ENCODE data around the gene ANO1.
"Not testable (repeated sequence)": the region's sequence is repeated elsewhere in the genome, so short reads cannot be mapped to it uniquely, and the experiment has no call there.

Gene ANO1

GRCh38 chr11:70078095-70078780 lies at the start of gene ANO1:
Gene ANO1, plus strand, starts transcription at chr11:70078317. Its CDS starts 290 bp downstream, at chr11:70078607.
- DNase-seq = no peak

DNA sequence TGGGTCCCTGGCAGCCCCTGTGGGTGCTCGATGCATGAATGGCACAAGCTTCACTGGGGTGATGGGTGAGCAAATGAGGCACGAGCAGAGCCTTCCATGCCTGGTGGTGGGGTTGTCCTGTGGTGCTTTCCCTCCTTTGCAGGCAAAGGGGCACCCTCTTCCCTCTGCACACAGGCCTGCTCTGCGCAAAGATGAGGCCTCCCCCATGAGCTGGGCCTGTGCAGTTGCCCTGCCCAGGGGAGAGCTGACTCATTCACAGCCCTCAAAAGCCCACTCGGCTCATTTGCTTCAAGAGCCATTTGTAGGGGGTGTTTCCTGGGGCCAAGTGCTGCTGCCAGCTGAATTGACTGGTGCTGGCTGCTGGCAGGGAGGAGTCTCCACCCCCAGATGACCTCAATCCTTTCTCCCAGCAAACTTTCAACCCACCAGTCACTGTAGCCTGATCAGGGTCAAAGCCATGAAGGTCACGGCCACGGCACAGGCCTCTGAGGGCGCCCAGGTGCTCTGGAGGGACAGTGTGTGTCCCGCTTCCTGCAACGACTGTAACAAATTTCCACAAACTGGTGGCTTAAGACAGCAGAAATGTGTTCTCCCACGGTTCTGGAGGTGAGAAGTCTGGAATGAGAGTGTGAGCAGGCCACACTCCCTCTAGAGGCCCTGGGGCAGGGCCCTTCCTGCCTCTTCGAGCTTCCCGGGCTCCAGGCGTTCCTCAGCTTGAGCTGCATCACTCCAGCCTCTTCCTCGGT lies 48.8 kb upstream of the ANO1 start:
- DNase-seq = peak; percentile 73

DNA sequence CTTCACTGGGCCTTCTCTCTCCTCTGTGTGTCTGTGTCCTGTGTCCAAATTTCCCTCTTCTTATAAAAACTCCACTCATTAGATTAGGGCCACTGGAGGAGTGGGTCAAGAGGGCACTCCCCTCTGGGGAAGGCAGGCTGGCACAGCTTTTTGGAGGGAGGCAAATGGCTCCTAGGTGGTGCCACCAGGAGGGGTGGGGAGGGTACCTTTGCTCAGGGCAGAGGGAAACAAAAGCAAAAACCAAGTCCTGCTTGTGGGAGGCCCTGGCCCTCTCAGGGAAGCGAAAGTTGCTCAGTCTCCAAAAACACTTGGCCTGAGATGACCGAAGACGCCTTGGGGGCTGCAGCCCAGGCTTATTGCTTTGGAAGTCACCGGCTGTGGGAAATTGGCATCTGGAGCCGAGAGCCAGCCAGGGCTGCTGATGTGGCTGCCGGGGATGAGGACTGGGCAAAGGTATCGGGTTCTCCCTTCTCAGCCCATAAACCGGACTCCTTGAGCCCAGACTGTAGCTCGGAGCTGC lies 48.2 kb upstream of the ANO1 start:
- DNase-seq = no peak

DNA sequence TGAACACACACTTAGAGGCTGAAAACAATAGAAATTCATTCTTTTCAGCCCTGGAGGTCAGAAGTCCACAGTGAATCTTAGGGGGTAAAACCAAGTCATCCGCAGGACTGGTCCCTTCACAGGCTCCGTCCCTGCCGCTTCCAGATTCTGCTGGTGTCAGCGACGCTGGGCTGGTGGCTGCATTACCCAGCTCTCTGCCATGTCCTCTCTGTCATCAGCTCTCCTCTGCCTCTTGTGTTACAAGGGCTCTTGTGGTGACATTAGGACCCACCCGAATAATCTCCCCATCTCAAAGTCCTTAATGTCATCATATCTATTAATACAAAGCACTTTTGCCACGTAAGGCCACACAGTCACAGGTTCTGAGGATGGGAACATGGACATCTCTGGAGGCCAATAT lies 47.7 kb upstream of the ANO1 start:
- DNase-seq = no peak

- DNase-seq = no peak
These were observed 46.3 kb upstream of the ANO1 start for GRCh38 chr11:70031631-70032469.

GRCh38 chr11:70032470-70032795 lies 45.7 kb upstream of the ANO1 start:
- DNase-seq = no peak

GRCh38 chr11:70032943-70033710 lies 45.0 kb upstream of the ANO1 start:
- DNase-seq = no peak

- DNase-seq = no peak
These were observed 44.4 kb upstream of the ANO1 start for GRCh38 chr11:70033711-70034070.

DNA sequence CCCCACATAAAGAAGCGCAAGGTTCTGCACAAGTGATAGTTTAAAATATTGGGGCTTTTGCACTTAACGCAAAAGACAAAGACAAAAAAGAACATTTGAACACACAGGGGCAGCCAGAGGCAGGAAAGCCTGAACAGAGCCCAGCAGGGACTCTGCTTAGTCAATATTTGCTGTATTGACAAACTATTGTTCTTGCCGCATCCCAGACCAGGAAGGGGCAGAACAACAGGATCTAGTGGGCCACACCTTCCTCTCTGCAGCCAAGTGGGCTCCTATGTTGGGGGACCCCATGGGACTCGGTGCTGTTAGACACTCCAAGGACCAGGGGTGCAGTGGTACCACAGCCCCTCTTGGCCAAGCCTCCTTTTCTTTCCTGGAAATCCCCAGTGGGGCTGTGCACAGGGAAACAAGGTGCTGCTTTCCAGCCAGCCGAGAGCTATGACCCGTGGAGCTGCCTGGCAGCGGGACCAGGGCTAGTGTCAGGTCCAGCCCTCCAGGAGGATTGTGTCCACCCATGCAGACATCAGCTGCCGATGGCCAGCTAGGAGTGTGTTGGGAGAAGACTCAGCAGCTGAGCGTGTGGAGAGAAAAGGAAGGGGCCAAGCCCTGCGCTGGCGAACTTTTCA lies 43.3 kb upstream of the ANO1 start:
- DNase-seq = peak; percentile 85

GRCh38 chr11:70035665-70036064 lies 42.5 kb upstream of the ANO1 start:
- DNase-seq = not testable (repeated sequence)

DNA sequence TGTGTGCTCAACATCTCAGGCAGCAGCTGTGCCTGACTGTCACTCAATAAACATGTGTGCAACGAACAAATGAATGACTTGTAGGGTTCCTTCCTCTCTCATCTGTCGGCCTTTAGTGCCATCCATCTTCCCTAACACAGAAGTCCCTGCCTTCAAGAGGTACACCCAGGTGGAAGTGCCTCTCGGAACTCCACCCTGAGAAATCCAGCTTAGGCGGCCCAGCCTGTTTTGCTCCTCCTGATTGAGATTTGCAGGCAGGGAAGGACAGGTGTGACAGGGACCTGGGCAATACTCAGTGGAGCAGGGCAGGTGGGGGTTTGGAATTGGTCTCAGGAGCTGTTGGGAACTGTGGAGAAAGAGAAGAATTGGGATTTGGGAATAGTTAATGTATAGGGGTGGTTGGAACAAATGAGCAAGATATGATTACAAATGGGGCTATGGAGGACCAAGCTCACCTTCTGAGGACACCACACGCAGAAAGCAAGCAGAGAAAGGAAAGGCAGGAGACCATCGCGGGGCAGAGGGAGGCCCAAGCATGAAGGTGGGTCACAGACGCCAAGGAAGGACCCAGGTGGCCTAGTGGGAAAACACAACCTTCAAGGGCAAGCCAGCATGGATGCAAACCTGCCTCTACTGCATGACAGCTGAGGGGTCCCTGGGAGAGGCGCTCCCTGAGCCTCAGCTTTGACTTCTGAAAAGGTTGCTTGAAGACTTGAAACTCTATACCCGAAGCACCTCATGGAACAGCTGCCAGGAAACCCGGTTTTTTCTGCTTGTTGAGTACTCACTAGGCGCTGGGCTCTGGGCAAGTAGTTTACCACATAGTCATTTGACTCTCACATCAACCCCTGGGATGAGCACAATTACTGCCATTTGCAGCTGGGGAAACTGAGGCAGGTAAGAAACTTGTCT lies 40.9 kb upstream of the ANO1 start:
- no peak for DNase-seq

GRCh38 chr11:70038034-70038834 lies 39.9 kb upstream of the ANO1 start:
- no peak for DNase-seq

DNA sequence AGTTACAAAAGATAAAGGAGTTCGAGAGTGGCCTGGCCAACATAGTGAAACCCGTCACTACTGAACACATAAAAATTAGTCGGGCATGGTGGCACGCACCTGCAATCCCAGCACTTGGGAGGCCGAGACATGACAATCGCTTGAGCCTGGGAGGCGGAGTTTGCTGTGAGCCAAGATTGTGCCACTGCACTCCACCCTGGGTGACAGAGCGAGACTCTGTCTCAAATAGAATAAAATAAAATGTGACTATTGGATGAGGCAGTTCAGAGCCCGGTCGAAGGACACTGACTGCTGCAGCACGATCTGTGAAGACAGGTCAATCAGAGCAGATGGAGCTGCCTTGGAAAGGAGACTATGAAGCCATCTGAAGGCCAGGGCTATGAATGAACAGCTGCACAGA lies 37.7 kb upstream of the ANO1 start:
- DNase-seq = no peak

DNA sequence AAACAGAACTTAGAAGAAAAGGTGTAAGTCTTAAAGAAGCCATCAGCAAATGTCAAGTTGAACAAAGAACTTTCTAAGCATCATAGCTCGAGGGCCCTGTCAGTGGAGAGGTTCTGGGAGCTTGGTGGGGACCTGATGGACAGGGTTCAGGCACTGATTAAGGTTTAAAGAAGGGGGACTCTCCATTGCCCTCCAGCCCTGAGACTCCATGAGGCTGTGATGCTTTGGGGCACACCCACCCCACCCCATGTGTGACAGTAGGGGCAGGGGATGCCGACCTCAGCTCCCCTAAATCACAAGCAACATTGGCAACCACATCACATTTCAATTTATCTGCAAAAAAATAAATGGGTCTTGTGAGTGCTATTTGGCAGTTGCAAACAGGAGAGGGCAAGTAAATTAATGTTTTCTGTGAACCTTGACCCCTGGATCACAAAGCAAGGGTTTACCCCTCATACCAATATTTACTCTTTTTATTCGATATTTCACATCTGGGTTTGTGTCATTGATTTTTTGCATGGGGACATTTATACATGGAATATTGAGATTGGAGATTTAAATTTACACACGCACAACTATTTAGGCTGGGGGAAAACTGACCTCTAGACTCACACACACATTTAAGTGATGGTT lies 37.1 kb upstream of the ANO1 start:
- DNase-seq = no peak

GRCh38 chr11:70043482-70043881 lies 34.6 kb upstream of the ANO1 start:
- no peak for DNase-seq

GRCh38 chr11:70046089-70046488 lies 32.0 kb upstream of the ANO1 start:
- no peak for DNase-seq

DNA sequence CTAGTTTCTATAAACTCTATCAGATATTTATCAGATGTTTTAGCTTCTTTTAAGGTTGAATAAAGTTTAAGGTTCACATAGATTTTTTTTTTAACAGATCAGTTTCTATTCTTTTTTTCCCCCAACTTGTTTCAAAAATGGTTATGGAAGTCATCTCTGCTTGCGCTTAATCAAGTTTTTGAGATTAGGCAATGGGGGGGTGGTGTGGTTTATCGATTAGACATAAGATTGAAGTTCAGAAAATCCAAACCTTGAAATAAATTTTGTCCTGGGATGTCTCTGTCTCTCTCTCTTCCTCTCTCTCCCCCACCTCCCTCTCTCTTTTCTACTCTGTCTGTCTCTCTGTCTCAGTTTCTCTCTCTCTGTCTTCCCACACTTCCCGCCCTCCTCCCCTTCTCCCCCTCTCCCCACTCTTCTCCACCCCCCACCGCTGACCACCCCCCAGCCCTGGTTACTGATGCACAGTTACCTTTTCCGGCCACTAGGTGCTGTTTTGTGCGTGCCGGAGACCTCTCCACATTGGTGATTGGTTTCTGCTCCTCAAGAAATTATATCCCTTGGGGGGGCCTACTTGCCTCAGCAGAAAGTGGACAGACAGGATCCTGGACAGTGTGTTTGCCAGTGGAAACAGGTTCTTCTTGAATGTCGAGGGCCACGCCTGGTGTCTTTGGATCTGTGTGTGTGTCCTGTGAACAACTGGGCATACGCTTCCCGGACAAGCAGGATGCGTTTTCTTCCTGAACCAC lies 29.7 kb upstream of the ANO1 start:
- no peak for DNase-seq

DNA sequence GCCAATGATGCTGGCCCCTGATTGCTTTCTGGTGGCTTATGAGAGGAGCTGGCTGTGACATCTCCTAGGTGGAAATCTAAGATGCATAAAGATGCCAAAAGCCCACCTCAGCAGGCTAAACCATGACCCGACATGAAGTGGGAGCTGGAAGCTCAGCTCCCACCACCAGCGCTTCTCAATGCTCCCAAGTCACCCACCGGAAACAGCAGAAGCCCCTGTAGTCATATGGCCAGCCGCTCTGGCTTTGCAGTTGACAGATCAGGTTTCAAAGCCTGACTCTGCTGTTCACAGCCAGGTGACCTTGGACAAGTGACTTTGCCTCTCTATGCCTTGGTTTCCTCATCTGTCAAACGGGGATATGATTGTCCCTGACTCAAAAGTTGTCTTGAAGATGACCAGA lies 29.1 kb upstream of the ANO1 start:
- DNase-seq = no peak

DNA sequence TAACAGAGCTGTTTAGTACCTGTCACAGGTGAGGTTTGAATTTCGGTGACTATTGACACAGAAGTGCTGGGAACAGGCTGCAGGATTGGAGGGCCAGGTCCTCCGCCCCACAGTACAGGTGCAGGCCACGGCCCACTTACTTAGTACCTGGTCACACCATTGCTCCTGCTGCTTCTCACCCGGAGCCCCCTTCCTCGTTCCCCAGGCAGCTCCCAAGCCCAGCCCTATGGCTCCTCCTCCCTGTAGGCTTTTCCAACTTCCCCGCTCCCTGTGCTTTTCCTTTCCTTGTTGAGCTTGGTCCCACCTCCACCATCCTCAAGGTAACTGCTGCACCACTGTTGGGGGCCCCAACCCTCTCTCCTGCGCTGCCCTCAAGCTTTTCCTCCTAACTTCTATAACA lies 27.9 kb upstream of the ANO1 start:
- no peak for DNase-seq

Data from NCI-H345 (cell line).